ENCODE data around the gene SCAMP4.

The SCAMP4 gene

GRCh38 chr19:1956868-1957492 lies 51.8 kb downstream of the SCAMP4 start:
- TF ChIP-seq ZFP3 (CRISPR knock-in tag; IDR thresholded peaks at IDR 0.05): no peak
- no peak for ATAC-seq

GRCh38 chr19:1957562-1958248 lies 52.5 kb downstream of the SCAMP4 start:
- TF ChIP-seq ZC3H10 (CRISPR knock-in tag; IDR thresholded peaks at IDR 0.05): no peak
- TF ChIP-seq OSR1 (CRISPR knock-in tag; IDR thresholded peaks at IDR 0.05): no peak
- TF ChIP-seq CREB5 (CRISPR knock-in tag; IDR thresholded peaks at IDR 0.05; ENCODE audit: low read depth): no peak
- no peak for TF ChIP-seq TOX (CRISPR knock-in tag; IDR thresholded peaks at IDR 0.05; ENCODE audit: borderline replicate concordance)
- no peak for TF ChIP-seq ISL1 (CRISPR knock-in tag; IDR thresholded peaks at IDR 0.05)
- no peak for TF ChIP-seq BACH2 (CRISPR knock-in tag; IDR thresholded peaks at IDR 0.05; ENCODE audit: borderline replicate concordance)
- TF ChIP-seq TCF4 (CRISPR knock-in tag; IDR thresholded peaks at IDR 0.05; ENCODE audit: borderline replicate concordance): no peak
- TF ChIP-seq ZNF8 (CRISPR knock-in tag; IDR thresholded peaks at IDR 0.05): no peak
- TF ChIP-seq ESRRG (CRISPR knock-in tag; IDR thresholded peaks at IDR 0.05): no peak
- no peak for TF ChIP-seq ZNF70 (CRISPR knock-in tag; IDR thresholded peaks at IDR 0.05)
- ATAC-seq: no peak

GRCh38 chr19:1959928-1960589 lies 54.9 kb downstream of the SCAMP4 start:
- ATAC-seq: no peak
- TF ChIP-seq ISL1 (CRISPR knock-in tag; IDR thresholded peaks at IDR 0.05) (no peak), ZFP3 (CRISPR knock-in tag; IDR thresholded peaks at IDR 0.05) (no peak), PATZ1 (CRISPR knock-in tag; IDR thresholded peaks at IDR 0.05; ENCODE audit: borderline replicate concordance) (no peak), ARNTL (CRISPR knock-in tag; IDR thresholded peaks at IDR 0.05; ENCODE audit: borderline replicate concordance, low read depth) (no peak), BACH2 (CRISPR knock-in tag; IDR thresholded peaks at IDR 0.05; ENCODE audit: borderline replicate concordance) (no peak), OSR1 (CRISPR knock-in tag; IDR thresholded peaks at IDR 0.05) (no peak)

- TF ChIP-seq TCF4 (CRISPR knock-in tag; IDR thresholded peaks at IDR 0.05; ENCODE audit: borderline replicate concordance) (no peak), ZC3H10 (CRISPR knock-in tag; IDR thresholded peaks at IDR 0.05) (no peak), ZNF8 (CRISPR knock-in tag; IDR thresholded peaks at IDR 0.05) (no peak), SNAI2 (CRISPR knock-in tag; IDR thresholded peaks at IDR 0.05) (no peak), OSR1 (CRISPR knock-in tag; IDR thresholded peaks at IDR 0.05) (no peak), BACH2 (CRISPR knock-in tag; IDR thresholded peaks at IDR 0.05; ENCODE audit: borderline replicate concordance) (no peak)
- ATAC-seq: no peak
These were observed 56.0 kb downstream of the SCAMP4 start for GRCh38 chr19:1961000-1961883.

GRCh38 chr19:1962674-1963073 lies 57.5 kb downstream of the SCAMP4 start:
- no peak for ATAC-seq
- TF ChIP-seq TOX (CRISPR knock-in tag; IDR thresholded peaks at IDR 0.05; ENCODE audit: borderline replicate concordance) (no peak), ZNF565 (CRISPR knock-in tag; conservative IDR thresholded peaks at IDR 0.05; ENCODE audit: low read depth) (no peak), ZNF8 (CRISPR knock-in tag; IDR thresholded peaks at IDR 0.05) (no peak), ESRRG (CRISPR knock-in tag; IDR thresholded peaks at IDR 0.05) (no peak), OSR1 (CRISPR knock-in tag; IDR thresholded peaks at IDR 0.05) (no peak), TCF4 (CRISPR knock-in tag; IDR thresholded peaks at IDR 0.05; ENCODE audit: borderline replicate concordance) (no peak), GLIS3 (CRISPR knock-in tag; IDR thresholded peaks at IDR 0.05) (no peak), BACH2 (CRISPR knock-in tag; IDR thresholded peaks at IDR 0.05; ENCODE audit: borderline replicate concordance) (no peak), ZFP30 (CRISPR knock-in tag; IDR thresholded peaks at IDR 0.05) (no peak), PPARA (CRISPR knock-in tag; IDR thresholded peaks at IDR 0.05; ENCODE audit: borderline replicate concordance) (no peak), POU6F1 (CRISPR knock-in tag; IDR thresholded peaks at IDR 0.05; ENCODE audit: borderline replicate concordance, low read depth) (no peak), ARNTL (CRISPR knock-in tag; IDR thresholded peaks at IDR 0.05; ENCODE audit: borderline replicate concordance, low read depth) (no peak), SNAI2 (CRISPR knock-in tag; IDR thresholded peaks at IDR 0.05) (no peak), ZFP3 (CRISPR knock-in tag; IDR thresholded peaks at IDR 0.05) (no peak), CSRNP3 (CRISPR knock-in tag; IDR thresholded peaks at IDR 0.05) (no peak), PATZ1 (CRISPR knock-in tag; IDR thresholded peaks at IDR 0.05; ENCODE audit: borderline replicate concordance) (no peak), ZC3H10 (CRISPR knock-in tag; IDR thresholded peaks at IDR 0.05) (no peak), ISL1 (CRISPR knock-in tag; IDR thresholded peaks at IDR 0.05) (no peak), CSDC2 (CRISPR knock-in tag; IDR thresholded peaks at IDR 0.05) (no peak)
